Non-pigmented ciliary epithelial cell (primary cell): ENCODE results near the gene MPPED1.

ENCODE experiments used
- DNase-seq: peaks from one replicate; pipeline ENCODE4 v3.0.0-alpha.2; 2010; ENCODE audit warnings: low read depth

Gene MPPED1

DNA sequence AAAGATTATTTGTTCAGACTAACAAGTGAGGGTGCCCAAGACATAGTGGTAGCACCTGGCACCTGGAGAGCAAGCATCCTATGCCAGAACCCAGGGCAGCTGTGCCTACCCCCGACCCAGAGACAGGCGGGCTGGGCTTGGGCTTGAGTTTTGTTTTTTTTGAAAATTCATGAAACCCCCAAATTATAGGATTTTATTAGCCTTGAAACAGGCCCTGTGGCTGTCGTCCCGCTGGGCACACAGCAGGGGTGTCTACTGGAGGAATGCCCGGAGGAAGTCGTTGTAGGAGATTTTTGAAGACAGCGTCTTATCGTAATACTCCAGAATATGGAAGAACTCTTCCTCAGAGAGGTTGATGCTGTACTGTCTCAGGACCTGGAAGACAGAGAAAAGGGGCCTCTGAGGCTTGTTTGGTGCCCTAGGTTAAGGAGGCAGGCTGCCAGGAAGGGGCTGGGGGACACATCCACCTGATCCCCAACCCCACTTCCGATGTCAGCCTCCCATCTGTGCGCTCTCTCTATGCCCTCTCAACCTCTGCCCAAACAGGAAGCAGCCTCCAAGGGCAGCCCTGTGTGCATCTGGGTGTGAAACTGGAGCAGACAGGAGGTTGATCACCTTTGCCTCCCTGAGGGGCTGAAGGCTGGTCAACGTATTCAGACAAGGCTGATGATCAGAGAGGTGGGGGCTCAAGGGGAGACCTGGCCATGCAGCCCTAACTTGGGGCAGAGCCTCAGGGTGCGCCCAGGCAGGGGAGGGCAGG, 117.0 kb downstream of the MPPED1 start:
- DNase-seq: no peak

DNA sequence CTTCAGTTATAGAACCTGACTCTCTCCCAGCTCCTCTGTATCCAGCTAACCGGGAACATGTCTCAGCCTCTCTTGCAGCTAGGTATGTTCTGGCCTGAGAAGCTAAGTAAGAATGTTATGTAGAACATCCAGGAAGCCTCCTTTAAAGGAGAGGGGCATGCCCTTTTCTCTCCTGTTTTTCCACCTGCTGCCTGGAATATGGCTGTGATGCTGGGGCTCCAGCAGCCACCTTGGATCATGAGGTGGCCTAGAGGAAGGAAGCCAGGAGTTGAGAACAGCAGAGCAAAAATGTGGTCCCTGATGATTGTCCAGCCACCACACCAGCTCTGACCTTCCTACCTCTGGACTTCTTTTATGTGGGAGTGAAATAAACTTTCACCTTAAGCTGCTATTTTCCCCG, 117.6 kb downstream of the MPPED1 start:
- no peak for DNase-seq

DNA sequence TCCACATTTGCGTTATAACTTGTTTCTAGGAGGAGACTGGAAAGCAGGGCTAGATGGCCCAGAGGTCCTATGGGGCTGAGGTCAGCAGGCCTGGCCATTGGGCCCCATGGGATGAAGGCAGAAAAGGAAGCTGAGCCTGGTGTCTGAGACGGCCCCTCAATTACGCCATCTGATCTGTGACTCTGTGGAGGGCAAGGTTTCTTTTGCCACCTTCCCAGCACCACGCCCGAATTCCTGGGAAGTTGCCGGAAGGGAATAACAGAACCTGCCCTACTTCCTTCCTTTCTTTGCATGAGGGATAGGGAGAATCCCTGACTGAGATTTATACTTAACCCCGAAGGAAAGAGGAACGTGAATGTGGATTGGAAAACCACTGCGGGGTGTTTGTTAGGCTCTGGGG, 118.1 kb downstream of the MPPED1 start:
- DNase-seq: no peak

GRCh38 chr22:43530349-43531201, 118.8 kb downstream of the MPPED1 start:
- no peak for DNase-seq

- DNase-seq: no peak
These were observed 119.8 kb downstream of the MPPED1 start for GRCh38 chr22:43531651-43532050.

GRCh38 chr22:43532301-43533155, 120.7 kb downstream of the MPPED1 start:
- no peak for DNase-seq

DNA sequence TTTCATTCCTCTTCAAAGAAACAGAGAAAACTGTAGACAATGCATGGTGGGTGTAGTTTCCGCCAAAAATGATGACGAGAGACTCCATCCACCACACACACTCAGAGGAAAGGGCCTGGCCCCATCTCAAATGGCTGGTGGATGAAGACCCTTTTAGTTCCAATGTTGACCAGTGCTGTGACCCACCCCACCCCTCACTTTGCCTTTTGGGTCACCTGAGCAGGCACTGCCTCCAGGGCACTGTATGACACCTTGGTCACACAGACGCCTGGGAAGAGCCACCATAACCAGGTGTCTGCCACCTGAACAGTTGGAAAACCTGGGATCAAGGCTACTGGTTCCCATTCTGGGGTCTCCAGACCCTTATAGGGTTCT, 121.3 kb downstream of the MPPED1 start:
- DNase-seq: no peak

DNA sequence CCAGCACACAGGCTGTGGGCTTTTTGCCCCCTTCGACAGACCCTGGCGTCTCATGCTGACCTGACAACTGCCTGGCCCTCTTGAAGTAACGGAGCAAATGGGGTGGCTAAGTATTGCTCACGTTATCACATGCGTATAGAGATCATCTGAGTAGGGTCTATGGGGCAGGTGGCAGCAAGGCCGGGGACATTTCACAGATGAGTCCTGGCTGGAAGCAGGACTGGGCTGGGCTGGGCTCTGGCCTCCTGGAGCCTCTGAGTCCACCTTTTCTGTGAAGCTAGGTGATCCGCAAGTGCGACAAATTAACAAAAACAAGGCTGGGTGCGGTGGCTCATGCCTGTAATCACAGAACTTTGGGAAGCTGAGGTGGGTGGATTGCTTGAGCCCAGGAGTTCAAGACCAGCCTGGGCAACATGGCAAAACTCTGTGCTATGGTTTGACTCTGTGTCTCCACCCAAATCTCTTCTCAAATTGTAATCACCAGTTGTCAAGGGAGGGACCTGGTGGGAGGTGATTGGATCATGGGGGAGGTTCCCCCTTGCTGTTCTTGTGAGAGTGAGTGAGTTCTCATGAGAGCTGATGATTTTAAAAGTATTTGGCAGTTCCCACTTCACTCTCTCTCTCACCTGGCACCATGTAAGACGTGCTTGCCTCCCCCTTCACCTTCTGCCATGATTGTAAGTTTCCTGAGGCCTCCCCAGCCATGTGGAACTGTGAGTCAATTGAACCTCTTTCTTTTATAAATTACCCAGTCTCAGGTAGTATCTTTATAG, 122.0 kb downstream of the MPPED1 start:
- DNase-seq: no peak

DNA sequence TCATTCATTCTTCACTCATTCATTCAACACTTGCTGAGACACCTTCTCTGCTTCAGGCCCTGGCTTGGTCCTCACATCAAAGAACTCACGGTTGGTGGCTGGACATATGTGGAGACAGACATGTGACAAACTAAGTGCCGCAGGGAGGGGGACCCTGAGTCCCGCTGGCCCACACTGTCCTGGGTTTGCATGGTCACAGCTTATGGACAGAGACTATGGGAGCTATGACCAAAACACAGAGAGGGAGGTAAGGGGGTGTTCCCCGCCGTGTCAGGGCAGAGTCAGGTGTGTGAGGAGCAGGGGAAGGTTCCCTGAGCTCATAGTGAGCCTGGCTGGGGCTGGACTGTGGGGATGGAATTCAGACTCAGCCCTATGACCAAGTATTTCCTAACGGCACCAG, 123.1 kb downstream of the MPPED1 start:
- DNase-seq: no peak

DNA sequence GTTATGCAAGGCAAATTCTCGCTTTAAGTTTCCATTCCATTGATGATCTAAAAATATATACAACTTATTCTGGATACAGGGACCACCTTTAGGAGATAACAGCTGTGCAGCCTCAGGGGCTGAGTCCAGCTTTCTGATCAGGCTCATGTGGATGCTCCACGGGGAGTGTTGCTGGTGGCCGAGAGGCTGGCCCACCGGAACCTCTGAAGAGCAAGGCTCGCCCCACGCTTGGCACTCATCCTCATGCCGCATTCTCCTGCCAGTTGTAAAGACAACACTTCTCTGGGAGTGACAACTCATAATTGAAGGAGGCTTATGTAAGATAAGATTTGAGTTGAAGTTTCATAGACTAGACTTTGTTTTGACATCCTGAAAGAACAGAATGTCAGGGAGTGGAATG, 123.5 kb downstream of the MPPED1 start:
- DNase-seq: no peak

DNA sequence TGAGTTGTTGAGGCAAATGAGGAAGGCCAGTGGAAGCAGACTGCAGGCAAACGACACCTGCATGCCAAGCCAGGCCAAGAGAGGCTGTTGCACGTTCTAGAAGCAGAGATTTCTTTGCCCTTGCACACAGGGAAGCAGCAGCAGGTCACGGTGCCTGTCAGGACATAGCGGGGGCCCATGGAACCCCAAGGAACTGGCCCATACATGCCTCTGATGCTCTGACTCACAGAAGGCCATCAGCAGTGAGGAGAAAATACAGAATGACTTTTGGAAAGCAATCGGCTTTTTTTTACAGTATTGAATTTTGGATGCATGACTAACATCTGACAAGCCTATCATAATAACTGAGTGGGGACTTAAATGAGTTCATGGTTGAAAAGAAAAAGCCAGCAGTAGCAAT, 123.9 kb downstream of the MPPED1 start:
- DNase-seq: no peak

DNA sequence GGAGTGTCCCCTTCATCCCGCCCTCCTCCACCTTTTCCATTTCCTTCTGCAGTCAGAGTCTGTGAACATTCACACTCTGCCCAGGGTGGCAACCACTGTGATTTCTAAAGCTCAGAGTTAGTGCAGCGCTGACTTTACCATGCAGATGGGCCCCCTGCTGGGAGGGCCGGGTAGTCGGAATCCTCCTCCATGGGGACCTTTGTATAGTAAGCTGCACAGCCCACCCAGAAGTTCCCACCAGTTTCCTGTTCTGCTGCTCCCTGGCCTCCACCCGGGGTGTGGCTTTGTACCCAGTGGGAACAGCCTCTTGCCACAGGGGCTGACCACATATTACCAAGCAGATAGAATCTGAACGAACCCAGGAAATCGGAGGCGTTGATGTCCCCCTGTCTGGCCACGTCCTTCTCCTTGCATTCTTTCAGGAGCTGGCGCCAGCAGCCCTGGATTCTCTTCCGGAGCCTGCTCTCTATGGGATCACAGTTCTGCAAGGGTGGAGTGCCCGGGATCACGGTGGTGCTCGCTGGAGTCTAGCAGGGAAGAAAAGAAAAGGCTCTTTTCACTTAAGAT, 125.3 kb downstream of the MPPED1 start:
- DNase-seq: no peak

GRCh38 chr22:43539572-43540528, 128.0 kb downstream of the MPPED1 start:
- DNase-seq: no peak

DNA sequence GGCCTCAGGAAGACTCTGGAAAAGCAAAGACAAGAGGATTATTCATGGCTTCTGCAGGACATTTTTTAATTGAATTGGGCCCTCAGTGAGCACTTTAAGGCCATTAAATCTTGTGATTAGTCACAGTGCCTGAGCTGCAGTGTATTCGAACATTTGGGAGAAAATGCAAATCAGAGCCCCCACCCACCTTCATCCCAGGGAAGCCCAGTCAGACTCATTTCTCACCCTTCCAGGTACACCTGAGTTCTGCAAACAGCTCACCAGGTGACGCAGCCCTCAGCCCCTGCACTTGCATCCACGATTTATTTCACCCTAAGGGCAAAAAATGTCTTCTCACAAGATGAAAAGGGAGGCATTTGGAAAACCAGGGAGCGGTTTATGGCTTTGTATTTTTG, 128.7 kb downstream of the MPPED1 start:
- DNase-seq: no peak

- no peak for DNase-seq
These were observed 129.2 kb downstream of the MPPED1 start for GRCh38 chr22:43541022-43541421.

DNA sequence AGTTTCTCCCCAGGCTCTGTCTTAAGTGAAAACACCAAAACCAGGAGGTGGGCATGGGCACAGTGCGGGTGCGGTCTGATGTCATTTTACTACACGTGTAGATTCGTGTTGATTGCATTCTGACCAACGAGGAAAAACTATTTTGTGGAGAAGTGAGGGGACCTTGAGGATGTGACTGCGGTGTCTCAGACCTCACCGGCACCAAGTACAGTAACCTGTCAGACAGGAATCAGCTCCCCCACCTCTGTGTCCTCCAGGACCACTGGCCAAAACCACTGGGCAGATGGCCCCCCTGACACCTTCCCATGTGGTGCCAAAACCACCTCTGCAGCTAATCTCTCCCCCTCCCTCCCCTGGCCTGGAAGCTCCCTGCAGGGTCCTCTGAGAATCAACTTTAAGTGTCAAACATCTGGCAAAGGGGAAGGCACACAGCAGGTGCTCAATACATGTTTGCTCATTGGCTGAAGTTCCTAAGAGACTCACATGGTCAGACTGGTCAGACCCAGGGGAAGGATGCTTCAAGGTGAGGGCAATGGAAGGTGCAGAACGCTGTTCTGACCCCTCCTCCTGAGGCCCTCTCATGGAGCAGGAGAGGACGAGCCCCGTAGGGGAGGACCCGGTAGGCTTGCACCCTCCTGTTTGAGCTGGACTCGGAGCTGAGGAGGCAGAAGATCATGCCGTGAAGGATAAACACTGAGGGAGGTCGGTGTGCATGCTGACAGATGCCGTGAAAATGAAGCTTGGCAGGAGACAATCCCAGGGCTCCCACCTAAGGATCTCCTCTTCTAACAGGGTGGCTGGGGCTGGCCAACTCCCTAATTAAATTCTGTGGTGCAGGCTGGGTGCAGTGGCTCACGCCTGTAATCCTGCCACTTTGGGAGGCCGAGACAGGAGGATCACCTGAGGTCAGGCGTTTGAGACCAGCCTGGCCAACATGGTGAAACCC, 129.9 kb downstream of the MPPED1 start:
- no peak for DNase-seq

DNA sequence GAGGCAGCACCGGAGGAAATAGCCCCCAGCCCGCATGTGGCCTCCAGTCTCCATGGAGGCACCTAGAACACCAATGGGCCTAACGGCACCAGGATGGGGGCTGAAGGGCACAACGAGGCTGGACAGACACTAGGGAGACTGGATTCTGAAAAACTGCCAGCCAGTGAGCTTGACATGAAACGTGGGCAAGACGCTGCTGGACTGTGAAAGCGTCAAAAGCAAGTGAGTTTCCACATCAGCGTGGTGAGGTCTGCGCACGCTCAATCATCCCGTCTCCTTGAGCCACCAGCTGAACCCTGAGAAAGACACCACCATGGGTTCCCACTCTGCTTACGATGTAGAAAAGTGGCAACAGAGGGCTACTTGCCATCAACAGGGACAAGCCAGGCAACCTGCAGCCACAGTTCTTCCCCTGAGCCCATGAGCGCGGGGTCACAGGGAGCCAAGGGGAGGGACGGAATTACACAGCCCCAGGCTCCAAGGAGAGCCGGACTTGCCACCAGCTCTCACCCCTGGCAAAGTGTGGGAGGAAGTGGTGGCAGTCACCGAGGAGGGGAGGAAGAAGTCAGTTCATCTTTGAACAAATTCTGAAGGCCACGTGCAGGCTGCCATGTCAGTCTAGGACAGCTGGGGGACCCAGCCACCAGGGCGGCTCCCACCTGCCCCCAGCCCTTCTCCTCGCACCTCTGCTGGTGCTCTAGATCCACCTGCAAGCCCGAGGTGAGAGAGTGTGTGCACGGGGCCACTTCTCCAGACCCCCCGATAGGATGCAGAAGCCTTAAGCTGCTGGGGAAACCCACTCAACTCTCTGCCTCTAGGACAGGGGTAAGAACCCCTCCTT, 131.1 kb downstream of the MPPED1 start:
- DNase-seq: no peak
